ENCODE results near the gene SLC9A9.
A peak's percentile ranks its signal among the peaks of the same experiment; 100 is the strongest.

The SLC9A9 gene

DNA sequence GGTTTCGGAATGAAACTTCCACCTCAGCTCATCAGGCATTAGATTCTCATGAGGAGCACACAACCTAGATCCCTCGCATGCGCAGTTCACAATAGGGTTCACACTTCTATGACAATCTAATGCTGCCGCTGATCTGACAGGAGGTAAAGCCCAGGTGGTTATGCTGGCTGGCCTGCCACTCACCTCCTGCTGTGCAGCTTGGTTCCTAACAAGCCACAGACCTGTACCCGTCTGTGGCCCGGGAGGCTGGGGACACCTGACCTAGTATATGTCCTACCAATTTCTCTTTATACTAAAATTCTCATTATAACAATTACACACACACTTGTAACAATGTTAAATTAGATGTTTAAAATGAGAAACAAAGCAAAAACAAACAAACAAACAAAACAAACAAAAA lies 172.2 kb downstream of the SLC9A9 start:
- DNase-seq (ENCODE audit: low spot score) = no peak
- TF ChIP-seq, protein P1, sequence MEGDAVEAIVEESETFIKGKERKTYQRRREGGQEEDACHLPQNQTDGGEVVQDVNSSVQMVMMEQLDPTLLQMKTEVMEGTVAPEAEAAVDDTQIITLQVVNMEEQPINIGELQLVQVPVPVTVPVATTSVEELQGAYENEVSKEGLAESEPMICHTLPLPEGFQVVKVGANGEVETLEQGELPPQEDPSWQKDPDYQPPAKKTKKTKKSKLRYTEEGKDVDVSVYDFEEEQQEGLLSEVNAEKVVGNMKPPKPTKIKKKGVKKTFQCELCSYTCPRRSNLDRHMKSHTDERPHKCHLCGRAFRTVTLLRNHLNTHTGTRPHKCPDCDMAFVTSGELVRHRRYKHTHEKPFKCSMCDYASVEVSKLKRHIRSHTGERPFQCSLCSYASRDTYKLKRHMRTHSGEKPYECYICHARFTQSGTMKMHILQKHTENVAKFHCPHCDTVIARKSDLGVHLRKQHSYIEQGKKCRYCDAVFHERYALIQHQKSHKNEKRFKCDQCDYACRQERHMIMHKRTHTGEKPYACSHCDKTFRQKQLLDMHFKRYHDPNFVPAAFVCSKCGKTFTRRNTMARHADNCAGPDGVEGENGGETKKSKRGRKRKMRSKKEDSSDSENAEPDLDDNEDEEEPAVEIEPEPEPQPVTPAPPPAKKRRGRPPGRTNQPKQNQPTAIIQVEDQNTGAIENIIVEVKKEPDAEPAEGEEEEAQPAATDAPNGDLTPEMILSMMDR (IDR thresholded peaks at IDR 0.05; ENCODE audit: extremely low read depth, missing control alignments) = no peak

DNA sequence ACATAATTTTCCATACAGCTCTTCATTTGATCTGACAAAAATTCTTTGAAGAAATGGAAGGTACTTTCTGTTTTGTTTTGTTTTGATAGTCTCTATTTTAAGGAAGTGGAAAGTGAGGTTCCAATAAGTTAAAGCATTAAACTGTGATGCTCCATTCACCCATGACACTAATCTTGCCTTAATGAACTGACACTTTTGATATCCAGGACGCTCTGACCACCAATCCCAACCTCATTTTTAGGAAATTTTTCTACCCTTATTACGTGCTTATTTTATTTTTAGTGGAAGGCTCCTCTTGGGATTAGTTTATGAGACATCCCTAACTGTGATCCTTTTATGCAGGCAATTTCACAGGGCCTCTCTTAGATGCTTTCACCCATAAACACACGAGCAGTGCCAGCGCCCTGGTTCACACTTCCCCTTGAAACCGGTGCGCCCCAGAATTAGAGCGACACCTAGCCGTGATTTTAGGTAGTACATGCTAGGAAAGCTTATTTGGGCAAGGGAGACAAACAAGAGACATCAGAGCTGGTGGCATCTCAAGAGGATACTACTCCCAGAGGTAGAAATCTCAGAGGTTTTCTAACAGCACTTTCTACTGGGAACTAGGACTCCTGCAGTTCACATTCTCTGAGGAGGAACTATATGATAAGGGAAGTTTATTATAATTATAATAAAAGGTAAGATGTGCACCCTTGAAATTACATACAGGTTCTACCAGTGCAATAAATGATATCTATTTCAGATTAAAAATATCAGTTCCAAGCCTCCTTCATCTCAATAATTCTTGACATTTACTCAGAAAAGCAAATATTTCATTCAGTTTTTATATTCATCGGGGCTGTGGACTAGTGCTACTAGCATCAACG lies 173.9 kb downstream of the SLC9A9 start:
- TF ChIP-seq, protein P1 (IDR thresholded peaks at IDR 0.05; ENCODE audit: extremely low read depth, missing control alignments) = peak; percentile 88
- DNase-seq (ENCODE audit: low spot score) = peak; percentile 65

DNA sequence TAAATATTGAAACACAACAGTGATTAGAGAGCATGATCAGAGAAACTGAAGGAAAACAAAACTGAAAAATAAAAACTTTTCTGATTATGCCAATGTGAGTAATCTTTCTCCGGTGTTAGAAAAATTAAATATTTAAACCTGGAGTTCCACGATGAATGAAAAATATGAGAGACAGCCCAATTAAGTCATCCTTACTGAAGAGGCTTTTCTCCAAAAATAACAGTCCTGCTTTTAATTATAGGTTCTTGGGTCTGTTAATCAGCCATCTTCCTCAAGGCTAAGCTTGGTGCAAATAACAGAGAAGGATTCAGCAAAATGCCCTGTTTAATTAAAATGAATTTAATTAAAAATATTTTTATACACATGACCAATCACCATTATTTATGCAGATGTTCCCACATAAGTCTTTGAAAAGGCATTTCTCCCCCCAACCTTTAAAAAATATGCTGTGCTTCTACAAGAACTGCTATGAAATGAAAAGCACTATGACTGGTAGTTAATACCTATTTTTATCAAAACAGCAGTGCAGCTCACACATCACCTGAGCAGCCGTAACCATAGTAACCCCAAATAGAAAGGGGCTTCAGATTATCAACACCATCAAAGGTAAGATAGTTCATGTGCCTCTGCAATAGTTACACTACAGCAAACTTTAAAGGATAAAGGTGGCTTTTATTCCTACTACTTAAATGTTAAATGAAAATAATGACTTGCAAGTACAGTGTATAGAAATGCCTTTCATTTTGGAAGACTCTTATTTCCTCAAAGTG lies 175.7 kb downstream of the SLC9A9 start:
- no peak for DNase-seq (ENCODE audit: low spot score)
- TF ChIP-seq, protein P1 (IDR thresholded peaks at IDR 0.05; ENCODE audit: extremely low read depth, missing control alignments) = no peak

DNA sequence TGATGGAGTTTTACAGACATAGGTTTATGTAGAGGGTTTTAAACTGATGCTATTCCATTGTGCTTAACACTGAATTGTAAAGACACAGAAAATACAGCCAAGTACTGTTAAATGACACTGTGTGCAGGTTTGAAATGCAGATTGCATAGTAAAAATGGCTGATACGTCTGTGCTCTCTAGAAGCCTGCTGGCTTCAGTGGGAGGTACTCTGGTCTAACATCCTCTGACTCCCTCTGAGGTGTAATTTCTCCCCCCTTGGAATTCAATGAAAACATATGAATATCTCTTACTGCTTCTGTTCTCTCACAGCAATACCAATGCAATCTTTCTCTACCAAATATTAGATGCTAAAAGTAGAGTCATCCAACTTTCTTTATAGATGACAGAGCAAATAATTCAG lies 176.6 kb downstream of the SLC9A9 start:
- DNase-seq (ENCODE audit: low spot score) = no peak
- TF ChIP-seq, protein P1 (IDR thresholded peaks at IDR 0.05; ENCODE audit: extremely low read depth, missing control alignments) = no peak

DNA sequence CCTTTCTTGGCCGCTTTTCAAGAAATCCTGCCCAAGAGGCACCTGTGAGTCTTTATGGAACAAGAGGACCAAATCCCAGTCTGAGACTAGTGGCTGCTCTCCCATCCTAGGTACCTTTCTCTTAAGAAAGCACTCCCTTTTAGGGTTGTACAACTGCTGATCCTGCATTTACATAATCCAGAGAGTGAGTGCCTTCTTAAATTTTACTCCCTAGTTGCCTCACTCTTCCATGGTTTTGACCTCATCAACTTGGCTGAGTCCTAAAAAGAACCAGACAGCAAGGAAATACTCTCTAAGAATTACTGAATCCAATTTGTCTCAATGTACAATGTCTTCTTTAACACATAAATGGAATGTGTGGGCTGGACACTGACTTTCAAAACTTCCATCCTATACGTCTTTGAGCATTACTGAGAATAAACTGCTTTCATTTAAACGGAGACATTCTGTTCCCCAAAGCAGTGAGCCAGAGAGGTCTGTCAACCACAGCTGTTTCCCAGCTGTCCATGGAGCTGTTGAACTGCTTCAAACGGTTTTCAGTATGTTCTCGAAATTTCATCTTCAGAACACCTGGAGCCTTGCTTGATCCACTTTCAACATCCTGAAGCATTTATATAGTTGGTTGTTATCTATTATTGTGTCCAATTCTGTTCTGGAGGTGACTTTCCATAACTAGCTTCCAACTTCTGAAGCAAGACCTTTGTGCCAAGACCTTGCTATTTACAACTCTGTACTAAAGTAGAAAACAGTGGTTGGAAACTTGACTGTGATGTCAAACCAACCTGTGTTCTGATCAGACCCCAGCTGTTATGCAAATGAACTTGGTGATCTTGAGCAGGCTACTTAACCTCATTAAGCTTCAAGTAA lies 179.1 kb downstream of the SLC9A9 start:
- TF ChIP-seq, protein P1 (IDR thresholded peaks at IDR 0.05; ENCODE audit: extremely low read depth, missing control alignments) = no peak
- DNase-seq (ENCODE audit: low spot score) = peak; percentile 49

DNA sequence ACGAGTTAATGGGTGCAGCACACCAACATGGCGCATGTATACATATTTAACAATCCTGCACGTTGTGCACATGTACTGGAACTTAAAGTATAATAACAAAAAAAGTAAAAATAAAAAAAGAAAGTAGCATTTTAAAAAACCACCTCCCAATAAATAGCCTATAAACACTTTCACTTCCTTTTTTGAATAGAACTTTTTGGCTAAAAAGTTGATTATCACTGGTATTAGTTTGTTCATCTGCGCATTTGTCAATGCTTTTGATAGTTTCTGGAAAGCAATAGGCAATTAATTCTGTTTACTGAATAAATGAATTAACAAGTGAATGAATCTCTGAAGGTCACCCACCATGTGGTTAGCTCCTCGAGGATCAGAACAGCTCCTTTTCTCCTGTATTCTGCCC lies 179.9 kb downstream of the SLC9A9 start:
- no peak for DNase-seq (ENCODE audit: low spot score)
- TF ChIP-seq, protein P1 (IDR thresholded peaks at IDR 0.05; ENCODE audit: extremely low read depth, missing control alignments) = no peak

All from GM20000 (cell line).